Activated CD8-positive, alpha-beta memory T cell treated with anti-CD3 and anti-CD28 coated beads, Interleukin-2, amount 50 U/mL, for 24 hours (primary cell): ENCODE data around the gene MPST.
A peak's percentile ranks its signal among the peaks of the same experiment; 100 is the strongest.
"Not testable (repeated sequence)": the region's sequence is repeated elsewhere in the genome, so short reads cannot be mapped to it uniquely, and the experiment has no call there.

ENCODE experiments used
- DNase-seq: peaks from one replicate; pipeline ENCODE4 v3.0.0-alpha.2; 2020; ENCODE audit errors: extremely low read depth

Gene MPST

GRCh38 chr22:37019309-37020191 lies at the start of gene MPST, which contains the start of gene TST:
TSS of gene MPST (plus strand) at chr22:37019742. CDS start at chr22:37019837, 95 bp downstream.
TSS of gene TST (minus strand) at chr22:37019447. CDS start at chr22:37018732, 715 bp downstream.
- DNase-seq = no peak

GRCh38 chr22:36971341-36972125 lies 48.0 kb upstream of the MPST start:
- no peak for DNase-seq

- no peak for DNase-seq
Measured at GRCh38 chr22:36976606-36977005, 42.9 kb upstream of the MPST start.

DNA sequence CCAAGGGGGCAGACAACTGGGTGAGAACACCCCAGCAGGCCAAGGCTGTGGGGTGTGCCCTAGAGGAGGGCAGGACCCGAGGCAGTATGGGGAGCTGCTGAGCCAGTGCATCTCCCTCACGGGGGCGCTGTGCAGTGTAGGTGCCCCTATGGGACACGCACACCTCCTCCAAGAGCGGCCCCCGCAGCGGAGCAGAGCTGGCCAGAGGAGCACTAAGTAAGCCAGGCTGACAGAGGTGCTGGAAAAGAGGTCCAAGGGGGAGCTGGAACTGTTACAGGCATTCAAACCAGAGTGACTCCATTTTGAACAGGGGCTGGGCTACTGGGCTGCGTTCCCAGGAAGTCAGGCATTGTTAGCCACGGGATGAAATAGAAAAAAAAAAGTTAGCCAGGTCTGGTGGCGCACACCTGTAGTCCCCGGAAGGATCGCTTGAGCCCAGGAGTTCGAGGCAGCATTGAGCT lies 42.1 kb upstream of the MPST start:
- peak; percentile 44 for DNase-seq

DNA sequence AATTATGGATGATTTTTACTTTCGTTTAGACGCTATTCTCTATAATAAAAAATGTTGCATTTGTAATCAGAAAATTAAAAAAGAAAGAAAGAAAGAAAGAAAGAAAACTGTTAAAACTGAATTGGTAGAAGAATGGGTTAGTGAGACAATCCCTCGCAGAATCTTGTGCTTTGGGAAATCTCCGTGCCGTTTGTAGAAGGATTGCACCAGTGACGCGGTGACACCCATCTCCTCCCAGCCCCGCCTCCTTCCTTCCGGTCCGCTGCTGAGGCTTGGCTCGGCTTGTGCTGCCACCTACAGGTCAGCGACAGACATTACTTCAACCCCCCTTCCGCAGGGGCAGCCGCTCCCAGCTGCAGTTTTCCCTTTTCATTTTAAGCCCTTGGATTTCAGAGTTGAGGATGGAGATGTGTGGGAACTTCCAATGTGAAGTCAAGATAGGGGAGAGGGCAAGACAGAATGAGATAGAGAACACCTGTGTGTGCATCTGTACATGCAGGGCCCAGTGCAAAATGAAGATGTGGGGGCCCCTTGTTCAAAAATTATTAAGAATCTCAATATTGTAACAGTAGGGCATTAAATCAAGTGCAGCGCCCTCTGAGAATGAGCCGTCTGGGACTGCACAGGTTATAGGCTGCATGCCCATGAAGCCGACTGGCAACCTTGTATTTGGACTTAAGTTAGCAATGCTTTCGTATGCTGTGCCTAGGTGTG lies 41.4 kb upstream of the MPST start:
- peak; percentile 75 for DNase-seq

GRCh38 chr22:36979016-36979910 lies 40.3 kb upstream of the MPST start:
- DNase-seq = no peak

DNA sequence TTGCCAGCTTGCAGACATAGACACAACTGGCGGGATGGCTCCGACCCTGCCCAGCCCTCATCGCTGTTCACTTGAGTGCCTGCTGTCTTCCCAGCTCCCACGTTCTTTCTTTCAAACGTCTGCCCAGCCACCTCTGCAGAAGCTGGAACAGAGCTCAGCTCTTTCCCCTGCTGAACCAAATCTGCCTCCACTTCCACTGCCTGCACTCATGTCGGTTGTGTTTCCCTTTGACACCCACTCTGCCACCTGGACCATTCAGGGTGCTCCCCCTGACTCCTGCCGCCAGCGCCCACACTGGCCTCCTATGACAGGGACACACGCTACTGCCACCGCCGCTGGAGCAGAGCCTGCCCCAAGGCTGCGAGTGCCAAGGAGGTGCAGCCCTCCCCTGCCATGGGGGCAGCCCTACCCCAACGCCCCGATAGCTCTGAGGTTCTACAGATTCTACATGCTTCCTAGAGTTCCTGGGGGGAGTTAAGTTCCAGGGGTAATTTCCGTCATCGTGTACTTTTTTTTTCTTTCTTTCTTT lies 38.2 kb upstream of the MPST start:
- DNase-seq = no peak

- DNase-seq = no peak
Measured at GRCh38 chr22:36982136-36982535, 37.4 kb upstream of the MPST start.

- DNase-seq = no peak
Measured at GRCh38 chr22:36985211-36985889, 34.2 kb upstream of the MPST start.

DNA sequence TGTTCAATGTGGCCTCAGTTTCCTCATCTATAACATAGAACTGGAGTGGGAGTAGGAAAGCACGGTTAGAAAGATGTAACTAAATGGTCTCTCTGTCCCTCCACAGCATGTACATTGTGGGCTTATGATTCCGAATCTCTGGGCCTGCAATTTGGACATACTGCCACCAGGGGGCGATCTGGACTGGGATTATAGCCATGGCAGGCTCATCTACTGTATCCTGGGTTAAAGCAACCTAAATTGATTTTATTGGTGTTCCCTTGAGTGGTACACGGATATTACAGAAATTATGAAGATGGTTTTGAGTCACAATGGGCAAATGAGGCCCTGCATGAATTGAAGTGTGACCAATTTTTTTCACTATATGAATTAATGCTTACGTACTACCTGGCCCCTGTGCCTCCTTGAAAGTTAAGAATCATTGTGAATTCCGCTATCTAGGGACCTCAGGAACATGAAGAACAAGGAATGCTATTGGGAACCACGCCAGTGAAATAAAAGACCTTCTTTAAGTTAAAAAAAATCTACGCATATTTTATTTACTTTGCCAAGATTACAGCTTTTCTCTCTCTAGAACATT lies 33.2 kb upstream of the MPST start:
- peak; percentile 6 for DNase-seq

GRCh38 chr22:36988075-36988832 lies 31.3 kb upstream of the MPST start:
- no peak for DNase-seq

GRCh38 chr22:36989012-36989411 lies 30.5 kb upstream of the MPST start:
- not testable (repeated sequence) for DNase-seq

DNA sequence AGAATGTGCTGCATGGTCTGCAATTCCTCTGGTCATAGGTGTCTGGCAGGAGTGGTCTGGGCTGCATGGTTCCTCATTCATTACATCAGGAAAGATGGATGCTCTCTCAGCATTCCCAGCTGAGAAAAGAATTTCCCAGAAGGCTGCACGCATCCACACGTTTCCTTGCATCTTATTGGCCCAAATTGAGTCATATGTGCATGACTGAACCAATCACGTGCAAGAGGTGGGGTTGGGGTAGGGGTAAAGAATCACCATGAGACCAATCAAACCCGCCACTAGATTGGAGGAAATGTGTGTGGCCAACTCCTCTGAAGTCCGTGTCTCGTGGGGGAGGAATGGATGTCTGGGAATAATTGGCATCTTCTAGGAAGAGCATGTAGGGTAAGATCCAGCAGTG lies 29.1 kb upstream of the MPST start:
- no peak for DNase-seq

GRCh38 chr22:36991206-36991605 lies 28.3 kb upstream of the MPST start:
- no peak for DNase-seq

DNA sequence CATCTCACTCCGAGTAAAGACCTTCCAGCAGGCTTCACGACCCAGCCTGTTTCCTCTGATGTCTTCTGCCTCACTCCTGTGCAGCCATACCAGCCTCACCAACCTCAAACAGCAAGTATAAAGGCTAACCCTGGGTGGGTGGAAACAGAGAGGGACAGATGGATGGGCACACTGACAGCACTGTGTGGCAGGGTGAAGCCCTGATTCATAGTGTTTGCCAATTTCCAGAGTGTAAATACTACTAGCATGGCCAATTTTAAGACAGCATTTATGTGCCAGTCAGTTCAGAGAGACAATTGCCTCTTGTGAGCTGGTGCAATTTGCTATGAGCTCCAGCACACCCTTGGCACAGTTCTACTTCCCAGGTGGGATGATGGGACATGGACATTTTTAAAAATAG lies 21.8 kb upstream of the MPST start:
- no peak for DNase-seq

DNA sequence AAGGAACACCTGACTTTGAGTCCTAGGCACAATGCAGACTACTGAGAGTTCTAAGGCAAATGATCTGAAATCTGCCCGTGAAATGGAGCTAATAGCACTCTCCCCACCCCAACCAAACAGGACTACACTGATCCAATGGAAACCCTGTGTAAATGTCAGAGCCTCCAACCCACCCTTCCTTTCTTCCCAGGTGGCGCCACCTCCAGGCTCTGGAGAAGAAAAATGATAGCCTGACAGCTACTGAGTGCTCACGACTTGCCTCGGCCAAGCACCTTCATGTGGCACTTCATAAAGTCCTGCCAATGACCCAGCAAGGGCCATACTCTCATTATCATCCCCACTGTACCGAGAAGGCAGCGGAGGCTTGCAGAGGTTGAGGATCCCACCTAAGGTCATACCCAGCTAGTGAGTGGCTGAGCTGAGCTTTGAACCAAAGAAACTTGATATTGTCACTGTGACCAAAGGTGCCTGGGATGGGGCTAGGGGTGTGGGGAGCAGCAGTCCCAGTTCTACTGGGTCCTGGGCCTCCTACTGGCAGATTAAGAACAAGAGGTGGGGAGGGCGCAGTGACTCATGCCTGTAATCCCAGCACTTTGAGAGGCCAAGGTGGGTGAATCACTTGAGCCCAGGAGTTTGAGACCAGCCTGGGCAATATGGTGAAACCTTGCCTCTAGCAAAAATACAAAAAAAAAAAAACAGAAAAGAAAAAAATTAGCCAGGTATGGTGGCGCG lies 20.8 kb upstream of the MPST start:
- no peak for DNase-seq

- DNase-seq = no peak
Measured at GRCh38 chr22:36999463-36999862, 20.1 kb upstream of the MPST start.
